IPS-15b (cell line): ENCODE results near the gene JMJD1C.
"Not testable (repeated sequence)": the region's sequence is repeated elsewhere in the genome, so short reads cannot be mapped to it uniquely, and the experiment has no call there.

ENCODE experiments used
- H3K27me3 ChIP-seq: one replicate; pipeline ENCODE4 v1.6.1; 2013; ENCODE audit warnings: low read length; ENCODE audit not compliant: control insufficient read depth, insufficient read depth
- H3K36me3 ChIP-seq: one replicate; pipeline ENCODE4 v1.6.1; 2013; ENCODE audit warnings: low read length; ENCODE audit not compliant: control insufficient read depth, insufficient read depth
- H3K4me1 ChIP-seq: one replicate; pipeline ENCODE4 v1.6.1; 2013; ENCODE audit warnings: mild to moderate bottlenecking, low read length; ENCODE audit not compliant: control insufficient read depth, insufficient read depth
- H3K4me3 ChIP-seq: one replicate; pipeline ENCODE4 v1.5.1; 2013; ENCODE audit warnings: low read depth, low read length
- H3K9ac ChIP-seq: one replicate; pipeline ENCODE4 v1.6.1; 2013; ENCODE audit warnings: low read depth, mild to moderate bottlenecking, low read length
- H3K9me3 ChIP-seq: one replicate; pipeline ENCODE4 v1.6.1; 2013; ENCODE audit warnings: mild to moderate bottlenecking, low read length; ENCODE audit not compliant: control insufficient read depth, insufficient read depth

JMJD1C gene

GRCh38 chr10:63366933-63367332, 98.8 kb downstream of the JMJD1C start:
- no peaks in the 10 kb centered on the region for H3K27me3 ChIP-seq
- H3K9ac ChIP-seq = no peak overlapping the region
- no peaks in the 10 kb centered on the region for H3K36me3 ChIP-seq
- no peak overlapping the region for H3K4me3 ChIP-seq
- H3K4me1 ChIP-seq = peaks cover 6% of the 10 kb centered on the region
- H3K9me3 ChIP-seq = no peaks in the 10 kb centered on the region

- Histone ChIP-seq H3K4me1 (peaks cover 6% of the 10 kb centered on the region), H3K9me3 (no peaks in the 10 kb centered on the region), H3K36me3 (no peaks in the 10 kb centered on the region), H3K9ac (no peak overlapping the region), H3K27me3 (no peaks in the 10 kb centered on the region), H3K4me3 (no peak overlapping the region)
These were observed 99.6 kb downstream of the JMJD1C start for GRCh38 chr10:63365976-63366765.

GRCh38 chr10:63364918-63365317, 100.9 kb downstream of the JMJD1C start:
- H3K36me3 ChIP-seq = no peaks in the 10 kb centered on the region
- no peak overlapping the region for H3K9ac ChIP-seq
- H3K4me1 ChIP-seq = peaks cover 6% of the 10 kb centered on the region
- H3K27me3 ChIP-seq = no peaks in the 10 kb centered on the region
- H3K4me3 ChIP-seq = no peak overlapping the region
- H3K9me3 ChIP-seq = no peaks in the 10 kb centered on the region

- H3K27me3 ChIP-seq = no peaks in the 10 kb centered on the region
- H3K9ac ChIP-seq = no peak overlapping the region
- H3K36me3 ChIP-seq = no peaks in the 10 kb centered on the region
- H3K9me3 ChIP-seq = no peaks in the 10 kb centered on the region
- H3K4me3 ChIP-seq = no peak overlapping the region
- peaks cover 6% of the 10 kb centered on the region for H3K4me1 ChIP-seq
These were observed 101.8 kb downstream of the JMJD1C start for GRCh38 chr10:63363951-63364350.

GRCh38 chr10:63355682-63356081, 110.1 kb downstream of the JMJD1C start:
- Histone ChIP-seq H3K36me3 (no peaks in the 10 kb centered on the region), H3K9ac (no peak overlapping the region), H3K4me1 (no peaks in the 10 kb centered on the region), H3K4me3 (no peak overlapping the region), H3K27me3 (no peaks in the 10 kb centered on the region), H3K9me3 (no peaks in the 10 kb centered on the region)

GRCh38 chr10:63352976-63353375, 112.8 kb downstream of the JMJD1C start:
- Histone ChIP-seq H3K9ac (no peak overlapping the region), H3K9me3 (no peaks in the 10 kb centered on the region), H3K4me1 (no peaks in the 10 kb centered on the region), H3K36me3 (no peaks in the 10 kb centered on the region), H3K4me3 (no peak overlapping the region), H3K27me3 (no peaks in the 10 kb centered on the region)

- Histone ChIP-seq H3K4me1 (no peaks in the 10 kb centered on the region), H3K36me3 (no peaks in the 10 kb centered on the region), H3K4me3 (no peak overlapping the region), H3K9me3 (no peaks in the 10 kb centered on the region), H3K9ac (no peak overlapping the region), H3K27me3 (no peaks in the 10 kb centered on the region)
These were observed 117.4 kb downstream of the JMJD1C start for GRCh38 chr10:63348245-63348850.

- no peaks in the 10 kb centered on the region for H3K4me1 ChIP-seq
- no peak overlapping the region for H3K4me3 ChIP-seq
- no peaks in the 10 kb centered on the region for H3K36me3 ChIP-seq
- no peaks in the 10 kb centered on the region for H3K27me3 ChIP-seq
- H3K9me3 ChIP-seq = no peaks in the 10 kb centered on the region
- H3K9ac ChIP-seq = no peak overlapping the region
These were observed 119.7 kb downstream of the JMJD1C start for GRCh38 chr10:63346015-63346441.

- H3K4me1 ChIP-seq = no peaks in the 10 kb centered on the region
- H3K36me3 ChIP-seq = no peaks in the 10 kb centered on the region
- H3K9me3 ChIP-seq = no peaks in the 10 kb centered on the region
- no peak overlapping the region for H3K9ac ChIP-seq
- H3K27me3 ChIP-seq = no peaks in the 10 kb centered on the region
- H3K4me3 ChIP-seq = no peak overlapping the region
These were observed 121.5 kb downstream of the JMJD1C start for GRCh38 chr10:63344269-63344668.

GRCh38 chr10:63343476-63343875, 122.3 kb downstream of the JMJD1C start:
- Histone ChIP-seq H3K9me3 (no peaks in the 10 kb centered on the region), H3K27me3 (no peaks in the 10 kb centered on the region), H3K9ac (no peak overlapping the region), H3K4me3 (no peak overlapping the region), H3K36me3 (no peaks in the 10 kb centered on the region), H3K4me1 (no peaks in the 10 kb centered on the region)

GRCh38 chr10:63339640-63340039, 126.1 kb downstream of the JMJD1C start:
- H3K9ac ChIP-seq, H3K27me3 ChIP-seq, H3K9me3 ChIP-seq, H3K36me3 ChIP-seq, H3K4me1 ChIP-seq, H3K4me3 ChIP-seq: not testable (repeated sequence)
